Femur (tissue), 1 donor: Measurements from ENCODE around the gene DUXB.

ENCODE experiments used
- DNase-seq: peaks from one replicate; pipeline ENCODE4 v3.0.0-alpha.2; 2017

Gene DUXB

DNA sequence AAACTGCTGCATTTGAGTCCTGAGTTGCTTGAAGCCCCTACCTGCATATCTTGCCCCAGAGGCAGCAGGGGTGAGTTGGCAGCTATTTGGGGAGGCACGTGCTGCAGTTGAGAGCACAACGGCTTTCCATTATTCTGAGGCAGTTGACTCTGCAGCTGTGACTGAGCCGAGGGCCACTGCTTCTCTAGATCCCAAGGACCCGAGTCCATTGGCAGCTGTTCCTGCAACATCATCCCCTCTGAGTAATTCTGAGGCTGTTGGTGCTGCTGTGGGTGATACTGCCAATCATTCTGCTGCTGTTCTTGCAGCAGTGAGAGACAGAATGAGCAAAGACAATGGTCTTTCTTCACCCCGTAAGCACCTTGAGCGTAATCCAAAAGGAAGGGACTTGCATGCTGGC is 40.9 kb downstream of the DUXB start:
- no peak for DNase-seq

GRCh38 chr16:75658175-75658574 is 43.1 kb downstream of the DUXB start:
- DNase-seq = no peak

DNA sequence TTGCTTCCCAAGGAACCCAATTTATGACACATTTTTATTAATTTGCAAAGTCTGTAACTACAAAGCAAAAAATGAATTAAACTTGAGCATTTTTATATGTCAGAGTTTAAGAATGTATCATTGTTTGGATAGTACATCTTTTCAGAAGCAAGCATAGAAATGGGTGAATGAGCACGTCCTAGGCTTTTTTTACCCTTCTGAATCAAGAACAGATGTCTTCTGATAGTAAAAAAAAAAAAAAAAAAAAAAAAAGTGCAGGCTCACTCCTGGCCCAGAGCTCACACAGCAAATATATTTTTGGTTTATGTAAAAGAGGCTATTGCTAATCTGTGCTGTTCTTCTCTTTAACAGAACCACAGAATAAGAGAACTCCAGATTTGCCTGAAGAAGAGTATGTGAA is 47.3 kb downstream of the DUXB start:
- DNase-seq = no peak

GRCh38 chr16:75648265-75649076 is 52.8 kb downstream of the DUXB start:
- peak; percentile 92 for DNase-seq

GRCh38 chr16:75647492-75648264 is 53.6 kb downstream of the DUXB start, which contains the start of the genes KARS1 and TERF2IP:
Gene KARS1, minus strand, starts transcription at chr16:75647665. Its CDS starts 26 bp downstream, at chr16:75647639.
Gene TERF2IP, plus strand, starts transcription at chr16:75647773. Its CDS starts 110 bp downstream, at chr16:75647883.
- peak; percentile 97 for DNase-seq

- no peak for DNase-seq
Measured at GRCh38 chr16:75647112-75647491, 54.2 kb downstream of the DUXB start.

- DNase-seq = no peak
Measured at GRCh38 chr16:75644240-75645012, 56.8 kb downstream of the DUXB start.
